ENCODE measurements around the gene NGDN.
A peak's percentile ranks its signal among the peaks of the same experiment; 100 is the strongest.

NGDN gene

GRCh38 chr14:23468704-23469126 lies 788 bp upstream of the NGDN start:
- H3K4me3 ChIP-seq (ENCODE audit: low read depth, low read length) = peak overlapping the region; percentile 21

- peak overlapping the region; percentile 100 for H3K4me3 ChIP-seq (ENCODE audit: low read depth, low read length)
Observed at GRCh38 chr14:23469906-23470403, 452 bp downstream of the NGDN start.

GRCh38 chr14:23470947-23471346 lies 1.4 kb downstream of the NGDN start:
- H3K4me3 ChIP-seq (ENCODE audit: low read depth, low read length) = no peak overlapping the region

GRCh38 chr14:23478109-23478759 lies 8.7 kb downstream of the NGDN start:
- H3K4me3 ChIP-seq (ENCODE audit: low read depth, low read length) = no peak overlapping the region

GRCh38 chr14:23481362-23481970 lies 12.0 kb downstream of the NGDN start:
- H3K4me3 ChIP-seq (ENCODE audit: low read depth, low read length) = no peak overlapping the region

- no peak overlapping the region for H3K4me3 ChIP-seq (ENCODE audit: low read depth, low read length)
Observed at GRCh38 chr14:23481979-23482822, 12.7 kb downstream of the NGDN start.

- H3K4me3 ChIP-seq (ENCODE audit: low read depth, low read length) = no peak overlapping the region
Observed at GRCh38 chr14:23482823-23483148, 13.3 kb downstream of the NGDN start.

- H3K4me3 ChIP-seq (ENCODE audit: low read depth, low read length) = no peak overlapping the region
Observed at GRCh38 chr14:23483236-23483854, 13.8 kb downstream of the NGDN start.

GRCh38 chr14:23485326-23485725 lies 15.8 kb downstream of the NGDN start:
- no peak overlapping the region for H3K4me3 ChIP-seq (ENCODE audit: low read depth, low read length)

- H3K4me3 ChIP-seq (ENCODE audit: low read depth, low read length) = no peak overlapping the region
Observed at GRCh38 chr14:23486036-23486435, 16.5 kb downstream of the NGDN start.

GRCh38 chr14:23487216-23487615 lies 17.7 kb downstream of the NGDN start:
- H3K4me3 ChIP-seq (ENCODE audit: low read depth, low read length) = no peak overlapping the region

GRCh38 chr14:23492618-23493272 lies 23.2 kb downstream of the NGDN start:
- H3K4me3 ChIP-seq (ENCODE audit: low read depth, low read length) = no peak overlapping the region

GRCh38 chr14:23494223-23494622 lies 24.7 kb downstream of the NGDN start:
- H3K4me3 ChIP-seq (ENCODE audit: low read depth, low read length) = no peak overlapping the region

- no peak overlapping the region for H3K4me3 ChIP-seq (ENCODE audit: low read depth, low read length)
Observed at GRCh38 chr14:23512156-23512555, 42.7 kb downstream of the NGDN start.

GRCh38 chr14:23513005-23513817 lies 43.7 kb downstream of the NGDN start:
- H3K4me3 ChIP-seq (ENCODE audit: low read depth, low read length) = no peak overlapping the region

- no peak overlapping the region for H3K4me3 ChIP-seq (ENCODE audit: low read depth, low read length)
Observed at GRCh38 chr14:23513818-23514643, 44.5 kb downstream of the NGDN start.

- H3K4me3 ChIP-seq (ENCODE audit: low read depth, low read length) = no peak overlapping the region
Observed at GRCh38 chr14:23514644-23514957, 45.1 kb downstream of the NGDN start.

GRCh38 chr14:23517650-23518326 lies 48.3 kb downstream of the NGDN start:
- H3K4me3 ChIP-seq (ENCODE audit: low read depth, low read length) = no peak overlapping the region

GRCh38 chr14:23518709-23519108 lies 49.2 kb downstream of the NGDN start:
- no peak overlapping the region for H3K4me3 ChIP-seq (ENCODE audit: low read depth, low read length)

Data from iPS-11a (cell line).